Nephron progenitor cell (in vitro differentiated cells): Measurements from ENCODE around the gene MOB3A.

Experiments used
- DNase-seq: peaks from one replicate; pipeline ENCODE4 v3.0.0; 2021
- H3K27ac Mint-ChIP-seq: 2 replicates; pipeline ENCODE4 v1.8.0; 2021; ENCODE audit warnings: mild to moderate bottlenecking, moderate library complexity, mixed read lengths
- H3K27me3 Mint-ChIP-seq: 2 replicates; pipeline ENCODE4 v1.8.0; 2021; ENCODE audit warnings: mild to moderate bottlenecking, low read depth, mixed read lengths; ENCODE audit not compliant: poor library complexity
- H3K36me3 Mint-ChIP-seq: 2 replicates; pipeline ENCODE4 v1.8.0; 2021; ENCODE audit warnings: low read depth, mixed read lengths
- H3K4me1 Mint-ChIP-seq: 2 replicates; pipeline ENCODE4 v1.8.0; 2021; ENCODE audit warnings: mixed read lengths
- H3K4me3 Mint-ChIP-seq: 2 replicates; pipeline ENCODE4 v1.8.0; 2021; ENCODE audit warnings: mild to moderate bottlenecking, moderate library complexity, mixed read lengths
- H3K9me3 Mint-ChIP-seq: 2 replicates; pipeline ENCODE4 v1.8.0; 2021; ENCODE audit warnings: mild to moderate bottlenecking, moderate library complexity, mixed read lengths
- CTCF ChIP-seq: fragments of 200-600 bp; sonication (generic); IDR thresholded peaks from 2 replicates; pipeline ENCODE4 v1.5.0; 2021; ENCODE audit warnings: antibody characterized with exemption

The MOB3A gene

GRCh38 chr19:2139385-2140137, 43.4 kb upstream of the MOB3A start:
- H3K27ac Mint-ChIP-seq = peak overlapping the region; percentile 91
- H3K36me3 Mint-ChIP-seq = peaks cover 54% of the 10 kb centered on the region
- peak overlapping the region; percentile 26 for H3K4me3 Mint-ChIP-seq
- TF ChIP-seq CTCF = no peak
- H3K27me3 Mint-ChIP-seq = no peaks in the 10 kb centered on the region
- H3K4me1 Mint-ChIP-seq = peaks cover 37% of the 10 kb centered on the region
- DNase-seq = no peak
- H3K9me3 Mint-ChIP-seq = no peaks in the 10 kb centered on the region

GRCh38 chr19:2138061-2138728, 42.1 kb upstream of the MOB3A start:
- Mint-ChIP-seq H3K9me3 (no peaks in the 10 kb centered on the region), H3K27ac (peak overlapping the region; percentile 83), H3K4me1 (peaks cover 37% of the 10 kb centered on the region), H3K27me3 (no peaks in the 10 kb centered on the region), H3K4me3 (no peak overlapping the region), H3K36me3 (peaks cover 50% of the 10 kb centered on the region)
- no peak for DNase-seq
- TF ChIP-seq CTCF = no peak

GRCh38 chr19:2136796-2137195, 40.7 kb upstream of the MOB3A start:
- Mint-ChIP-seq H3K4me3 (no peak overlapping the region), H3K9me3 (no peaks in the 10 kb centered on the region), H3K27ac (no peak overlapping the region), H3K27me3 (no peaks in the 10 kb centered on the region), H3K36me3 (peaks cover 60% of the 10 kb centered on the region), H3K4me1 (peaks cover 37% of the 10 kb centered on the region)
- no peak for DNase-seq
- TF ChIP-seq CTCF = no peak

GRCh38 chr19:2135474-2136402, 39.6 kb upstream of the MOB3A start:
- H3K36me3 Mint-ChIP-seq = peaks cover 55% of the 10 kb centered on the region
- peaks cover 31% of the 10 kb centered on the region for H3K4me1 Mint-ChIP-seq
- no peak for DNase-seq
- no peaks in the 10 kb centered on the region for H3K9me3 Mint-ChIP-seq
- no peak for TF ChIP-seq CTCF
- H3K27ac Mint-ChIP-seq = peak overlapping the region; percentile 78
- H3K4me3 Mint-ChIP-seq = no peak overlapping the region
- H3K27me3 Mint-ChIP-seq = no peaks in the 10 kb centered on the region

- no peak for DNase-seq
- H3K4me3 Mint-ChIP-seq = no peak overlapping the region
- no peak for TF ChIP-seq CTCF
- peak overlapping the region; percentile 84 for H3K27ac Mint-ChIP-seq
- H3K36me3 Mint-ChIP-seq = peaks cover 34% of the 10 kb centered on the region
- H3K9me3 Mint-ChIP-seq = no peaks in the 10 kb centered on the region
- H3K4me1 Mint-ChIP-seq = peaks cover 6% of the 10 kb centered on the region
- no peaks in the 10 kb centered on the region for H3K27me3 Mint-ChIP-seq
These were observed 36.8 kb upstream of the MOB3A start for GRCh38 chr19:2132731-2133490.
